Amniotic stem cell (primary cell): ENCODE results near the gene RALA.
"Not testable (repeated sequence)": the region's sequence is repeated elsewhere in the genome, so short reads cannot be mapped to it uniquely, and the experiment has no call there.

Source experiments
- DNase-seq: peaks from one replicate; lab custom pipeline; 2025; lab: John Stamatoyannopoulos, UW

RALA gene

GRCh38 chr7:39683216-39683845 lies 60.0 kb downstream of the RALA start:
- DNase-seq: no peak

- no peak for DNase-seq
Observed at GRCh38 chr7:39686261-39686924, 63.0 kb downstream of the RALA start.

GRCh38 chr7:39688611-39689480 lies 65.5 kb downstream of the RALA start:
- no peak for DNase-seq

- DNase-seq: no peak
Observed at GRCh38 chr7:39691821-39692220, 68.4 kb downstream of the RALA start.

GRCh38 chr7:39693086-39693485 lies 69.7 kb downstream of the RALA start:
- DNase-seq: not testable (repeated sequence)

GRCh38 chr7:39693812-39694211 lies 70.4 kb downstream of the RALA start:
- DNase-seq: no peak

GRCh38 chr7:39695852-39696586 lies 72.6 kb downstream of the RALA start:
- DNase-seq: no peak

- no peak for DNase-seq
Observed at GRCh38 chr7:39696631-39697030, 73.3 kb downstream of the RALA start.

- no peak for DNase-seq
Observed at GRCh38 chr7:39697483-39697882, 74.1 kb downstream of the RALA start.

- no peak for DNase-seq
Observed at GRCh38 chr7:39700165-39700564, 76.8 kb downstream of the RALA start.

- DNase-seq: no peak
Observed at GRCh38 chr7:39700932-39701331, 77.6 kb downstream of the RALA start.

- no peak for DNase-seq
Observed at GRCh38 chr7:39702133-39702532, 78.8 kb downstream of the RALA start.

GRCh38 chr7:39703144-39703543 lies 79.8 kb downstream of the RALA start:
- no peak for DNase-seq

- DNase-seq: no peak
Observed at GRCh38 chr7:39709029-39709428, 85.7 kb downstream of the RALA start.

GRCh38 chr7:39709768-39710311 lies 86.5 kb downstream of the RALA start:
- peak; percentile 9 for DNase-seq

- no peak for DNase-seq
Observed at GRCh38 chr7:39712751-39713150, 89.4 kb downstream of the RALA start.

- no peak for DNase-seq
Observed at GRCh38 chr7:39714447-39715091, 91.2 kb downstream of the RALA start.

GRCh38 chr7:39720586-39720985 lies 97.2 kb downstream of the RALA start:
- DNase-seq: no peak

GRCh38 chr7:39721345-39721744 lies 98.0 kb downstream of the RALA start:
- no peak for DNase-seq

- DNase-seq: no peak
Observed at GRCh38 chr7:39721919-39722597, 98.7 kb downstream of the RALA start.
